ENCODE data around the gene CEP192. TPM values are rescaled to one million over a fixed set of nuclear protein-coding genes. Genes with fewer than 3 reads are reported as not detected.
A peak's percentile ranks its signal among the peaks of the same experiment; 100 is the strongest.

The CEP192 gene
- total and polyA plus RNA-seq, 2 of the 13 experiments (the other 11 are each of a cell fraction or from before 2014, with no cell fraction given), result 15.3 to 24.7 TPM

GRCh38 chr18:13145636-13146190, 154.6 kb downstream of the CEP192 start (continued):
- TF ChIP-seq, protein P1, sequence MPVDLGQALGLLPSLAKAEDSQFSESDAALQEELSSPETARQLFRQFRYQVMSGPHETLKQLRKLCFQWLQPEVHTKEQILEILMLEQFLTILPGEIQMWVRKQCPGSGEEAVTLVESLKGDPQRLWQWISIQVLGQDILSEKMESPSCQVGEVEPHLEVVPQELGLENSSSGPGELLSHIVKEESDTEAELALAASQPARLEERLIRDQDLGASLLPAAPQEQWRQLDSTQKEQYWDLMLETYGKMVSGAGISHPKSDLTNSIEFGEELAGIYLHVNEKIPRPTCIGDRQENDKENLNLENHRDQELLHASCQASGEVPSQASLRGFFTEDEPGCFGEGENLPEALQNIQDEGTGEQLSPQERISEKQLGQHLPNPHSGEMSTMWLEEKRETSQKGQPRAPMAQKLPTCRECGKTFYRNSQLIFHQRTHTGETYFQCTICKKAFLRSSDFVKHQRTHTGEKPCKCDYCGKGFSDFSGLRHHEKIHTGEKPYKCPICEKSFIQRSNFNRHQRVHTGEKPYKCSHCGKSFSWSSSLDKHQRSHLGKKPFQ (CRISPR knock-in tag; IDR thresholded peaks at IDR 0.05; ENCODE audit: insufficient replicate concordance), result no peak
- no peak for TF ChIP-seq ZNF460 (CRISPR knock-in tag; IDR thresholded peaks at IDR 0.05; ENCODE audit: borderline replicate concordance)
- no peak for TF ChIP-seq ATF2 (CRISPR knock-in tag; IDR thresholded peaks at IDR 0.05)
- peak; percentile 89 for TF ChIP-seq ZNF652 (CRISPR knock-in tag; IDR thresholded peaks at IDR 0.05; ENCODE audit: borderline replicate concordance, low read depth)
- TF ChIP-seq ZMYM4 (CRISPR knock-in tag; IDR thresholded peaks at IDR 0.05), result no peak
- no peak for TF ChIP-seq IRF9 (CRISPR knock-in tag; IDR thresholded peaks at IDR 0.05; ENCODE audit: borderline replicate concordance)
- no peak for TF ChIP-seq FOXP1 (IDR thresholded peaks at IDR 0.05)
- TF ChIP-seq FOXP1 (CRISPR knock-in tag; IDR thresholded peaks at IDR 0.05), result peak; percentile 10; the same call in 1 of the 2 replicates
- TF ChIP-seq ZFP36 (IDR thresholded peaks at IDR 0.05; ENCODE audit: borderline replicate concordance, low read depth, low read length, partially characterized antibody), result no peak
- TF ChIP-seq ZEB1 (IDR thresholded peaks at IDR 0.05; ENCODE audit: insufficient replicate concordance, low read depth), result no peak
- TF ChIP-seq JUND (CRISPR knock-in tag; IDR thresholded peaks at IDR 0.05), result no peak
- peak; percentile 36; the same call in 1 of the 2 replicates for TF ChIP-seq SOX5 (CRISPR knock-in tag; IDR thresholded peaks at IDR 0.05; ENCODE audit: borderline replicate concordance)
- TF ChIP-seq HNRNPLL (IDR thresholded peaks at IDR 0.05; ENCODE audit: low read depth, low read length, poor library complexity, severe bottlenecking), result no peak
- TF ChIP-seq, protein P2, sequence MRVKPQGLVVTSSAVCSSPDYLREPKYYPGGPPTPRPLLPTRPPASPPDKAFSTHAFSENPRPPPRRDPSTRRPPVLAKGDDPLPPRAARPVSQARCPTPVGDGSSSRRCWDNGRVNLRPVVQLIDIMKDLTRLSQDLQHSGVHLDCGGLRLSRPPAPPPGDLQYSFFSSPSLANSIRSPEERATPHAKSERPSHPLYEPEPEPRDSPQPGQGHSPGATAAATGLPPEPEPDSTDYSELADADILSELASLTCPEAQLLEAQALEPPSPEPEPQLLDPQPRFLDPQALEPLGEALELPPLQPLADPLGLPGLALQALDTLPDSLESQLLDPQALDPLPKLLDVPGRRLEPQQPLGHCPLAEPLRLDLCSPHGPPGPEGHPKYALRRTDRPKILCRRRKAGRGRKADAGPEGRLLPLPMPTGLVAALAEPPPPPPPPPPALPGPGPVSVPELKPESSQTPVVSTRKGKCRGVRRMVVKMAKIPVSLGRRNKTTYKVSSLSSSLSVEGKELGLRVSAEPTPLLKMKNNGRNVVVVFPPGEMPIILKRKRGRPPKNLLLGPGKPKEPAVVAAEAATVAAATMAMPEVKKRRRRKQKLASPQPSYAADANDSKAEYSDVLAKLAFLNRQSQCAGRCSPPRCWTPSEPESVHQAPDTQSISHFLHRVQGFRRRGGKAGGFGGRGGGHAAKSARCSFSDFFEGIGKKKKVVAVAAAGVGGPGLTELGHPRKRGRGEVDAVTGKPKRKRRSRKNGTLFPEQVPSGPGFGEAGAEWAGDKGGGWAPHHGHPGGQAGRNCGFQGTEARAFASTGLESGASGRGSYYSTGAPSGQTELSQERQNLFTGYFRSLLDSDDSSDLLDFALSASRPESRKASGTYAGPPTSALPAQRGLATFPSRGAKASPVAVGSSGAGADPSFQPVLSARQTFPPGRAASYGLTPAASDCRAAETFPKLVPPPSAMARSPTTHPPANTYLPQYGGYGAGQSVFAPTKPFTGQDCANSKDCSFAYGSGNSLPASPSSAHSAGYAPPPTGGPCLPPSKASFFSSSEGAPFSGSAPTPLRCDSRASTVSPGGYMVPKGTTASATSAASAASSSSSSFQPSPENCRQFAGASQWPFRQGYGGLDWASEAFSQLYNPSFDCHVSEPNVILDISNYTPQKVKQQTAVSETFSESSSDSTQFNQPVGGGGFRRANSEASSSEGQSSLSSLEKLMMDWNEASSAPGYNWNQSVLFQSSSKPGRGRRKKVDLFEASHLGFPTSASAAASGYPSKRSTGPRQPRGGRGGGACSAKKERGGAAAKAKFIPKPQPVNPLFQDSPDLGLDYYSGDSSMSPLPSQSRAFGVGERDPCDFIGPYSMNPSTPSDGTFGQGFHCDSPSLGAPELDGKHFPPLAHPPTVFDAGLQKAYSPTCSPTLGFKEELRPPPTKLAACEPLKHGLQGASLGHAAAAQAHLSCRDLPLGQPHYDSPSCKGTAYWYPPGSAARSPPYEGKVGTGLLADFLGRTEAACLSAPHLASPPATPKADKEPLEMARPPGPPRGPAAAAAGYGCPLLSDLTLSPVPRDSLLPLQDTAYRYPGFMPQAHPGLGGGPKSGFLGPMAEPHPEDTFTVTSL (CRISPR knock-in tag; IDR thresholded peaks at IDR 0.05; ENCODE audit: borderline replicate concordance), result no peak
- TF ChIP-seq SPEN (CRISPR knock-in tag; IDR thresholded peaks at IDR 0.05; ENCODE audit: low read depth), result 0 out of 2 replicates have a peak, but pooled peaks have one; percentile 40
- TF ChIP-seq SOX6 (IDR thresholded peaks at IDR 0.05), result no peak
- 0 out of 2 replicates have a peak, but pooled peaks have one; percentile 23 for TF ChIP-seq SOX6 (CRISPR knock-in tag; IDR thresholded peaks at IDR 0.05)
- TF ChIP-seq HIVEP1 (CRISPR knock-in tag; IDR thresholded peaks at IDR 0.05), result no peak
- no peak for TF ChIP-seq NR2C2 (CRISPR knock-in tag; IDR thresholded peaks at IDR 0.05; ENCODE audit: borderline replicate concordance)
- TF ChIP-seq ZNF878 (CRISPR knock-in tag; IDR thresholded peaks at IDR 0.05), result no peak
- TF ChIP-seq CCDC6 (CRISPR knock-in tag; IDR thresholded peaks at IDR 0.05), result 0 out of 2 replicates have a peak, but pooled peaks have one; percentile 40
- peak; percentile 62; the same call in 1 of the 2 replicates for TF ChIP-seq MXD4 (CRISPR knock-in tag; IDR thresholded peaks at IDR 0.05)

Measured in HepG2 (cell line).